OCI-LY3 (cell line): ENCODE data around the gene FAM3A.

Experiments used
- H2AFZ ChIP-seq: fragments of 200-600, 300-600 bp; shearing (Covaris generic); 2 replicates; pipeline ENCODE4 v1.6.0; 2014; ENCODE audit warnings: antibody characterized with exemption, low read depth, low read length
- H3K27ac ChIP-seq: fragments of 200-600, 300-600 bp; sonication (generic); 2 replicates; pipeline ENCODE4 v1.5.1; 2014; ENCODE audit warnings: mild to moderate bottlenecking, low read length, moderate library complexity, mixed read lengths
- H3K27me3 ChIP-seq: fragments of 200-600, 300-600 bp; sonication (generic); 2 replicates; pipeline ENCODE4 v1.6.1; 2014; ENCODE audit warnings: low read depth, low read length, mixed read lengths
- H3K36me3 ChIP-seq: fragments of 200-600, 300-600 bp; sonication (generic); replicated peaks from 2 replicates; pipeline ENCODE3; 2014; ENCODE audit warnings: low read depth, low read length, mixed read lengths
- H3K4me1 ChIP-seq: fragments of 300-600, 200-600 bp; sonication (generic); 2 replicates; pipeline ENCODE4 v1.6.1; 2014; ENCODE audit warnings: low read length, mixed read lengths
- H3K4me2 ChIP-seq: fragments of 200-600, 300-600 bp; sonication (generic); 2 replicates; pipeline ENCODE4 v1.6.1; 2014; ENCODE audit warnings: low read length, mixed read lengths
- H3K4me3 ChIP-seq: fragments of 300-600, 200-600 bp; sonication (generic); 2 replicates; pipeline ENCODE4 v1.5.1; 2014; ENCODE audit warnings: antibody characterized with exemption, mild to moderate bottlenecking, low read length, moderate library complexity
- H3K79me2 ChIP-seq: fragments of 300-600, 200-600 bp; shearing (Covaris generic); 2 replicates; pipeline ENCODE4 v1.6.1; 2014; ENCODE audit warnings: mild to moderate bottlenecking, low read length, mixed read lengths
- H3K9ac ChIP-seq: fragments of 300-600, 200-600 bp; shearing (Covaris generic); 2 replicates; pipeline ENCODE4 v1.6.0; 2014; ENCODE audit warnings: mild to moderate bottlenecking, low read length, moderate library complexity
- H3K9me3 ChIP-seq: fragments of 200-600, 300-600 bp; shearing (Covaris generic); 2 replicates; pipeline ENCODE4 v1.6.1; 2014; ENCODE audit warnings: low read length, mixed read lengths; ENCODE audit not compliant: insufficient read depth
- H4K20me1 ChIP-seq: fragments of 200-600, 300-600 bp; sonication (generic); 2 replicates; pipeline ENCODE4 v1.6.1; 2016; ENCODE audit warnings: low read length, mixed read lengths; ENCODE audit not compliant: insufficient read depth
- EZH2phosphoT487 ChIP-seq: fragments of 200-600 bp; shearing (Covaris generic); IDR thresholded peaks from 2 replicates; pipeline ENCODE4 v1.6.1; 2018; ENCODE audit warnings: antibody characterized with exemption, mixed run types, low read depth
- TF ChIP-seq, protein P1 (sequence below): fragments of 200-600, 300-600 bp; sonication (generic); IDR thresholded peaks from 2 replicates; pipeline ENCODE4 v1.5.1; 2014; ENCODE audit warnings: antibody characterized with exemption, low read length, low read depth

Gene FAM3A

DNA sequence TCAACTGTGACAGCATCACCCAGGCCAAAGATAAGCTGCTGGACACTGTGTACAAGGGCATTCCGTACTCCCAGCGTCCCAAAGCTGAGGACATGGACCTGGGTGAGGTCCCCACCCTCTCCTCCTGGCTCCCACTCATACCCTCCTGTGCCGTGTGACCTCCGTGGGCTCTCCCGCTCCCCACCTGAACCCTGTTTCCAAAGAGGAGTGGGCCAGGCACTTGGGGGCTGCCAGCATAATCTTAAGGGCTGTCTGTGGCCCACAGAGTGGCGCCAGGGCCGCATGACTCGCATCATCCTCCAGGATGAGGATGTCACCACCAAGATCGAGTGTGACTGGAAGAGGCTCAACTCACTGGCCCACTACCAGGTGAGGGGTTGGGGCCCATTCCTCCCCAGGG, 46.9 kb downstream of the FAM3A start:
- no peak overlapping the region for H3K9ac ChIP-seq
- H3K79me2 ChIP-seq: no peaks in the 10 kb centered on the region
- TF ChIP-seq EZH2phosphoT487: no peak
- TF ChIP-seq, protein P1, sequence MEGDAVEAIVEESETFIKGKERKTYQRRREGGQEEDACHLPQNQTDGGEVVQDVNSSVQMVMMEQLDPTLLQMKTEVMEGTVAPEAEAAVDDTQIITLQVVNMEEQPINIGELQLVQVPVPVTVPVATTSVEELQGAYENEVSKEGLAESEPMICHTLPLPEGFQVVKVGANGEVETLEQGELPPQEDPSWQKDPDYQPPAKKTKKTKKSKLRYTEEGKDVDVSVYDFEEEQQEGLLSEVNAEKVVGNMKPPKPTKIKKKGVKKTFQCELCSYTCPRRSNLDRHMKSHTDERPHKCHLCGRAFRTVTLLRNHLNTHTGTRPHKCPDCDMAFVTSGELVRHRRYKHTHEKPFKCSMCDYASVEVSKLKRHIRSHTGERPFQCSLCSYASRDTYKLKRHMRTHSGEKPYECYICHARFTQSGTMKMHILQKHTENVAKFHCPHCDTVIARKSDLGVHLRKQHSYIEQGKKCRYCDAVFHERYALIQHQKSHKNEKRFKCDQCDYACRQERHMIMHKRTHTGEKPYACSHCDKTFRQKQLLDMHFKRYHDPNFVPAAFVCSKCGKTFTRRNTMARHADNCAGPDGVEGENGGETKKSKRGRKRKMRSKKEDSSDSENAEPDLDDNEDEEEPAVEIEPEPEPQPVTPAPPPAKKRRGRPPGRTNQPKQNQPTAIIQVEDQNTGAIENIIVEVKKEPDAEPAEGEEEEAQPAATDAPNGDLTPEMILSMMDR: no peak
- no peak overlapping the region for H3K27ac ChIP-seq
- H2AFZ ChIP-seq: no peak overlapping the region
- no peak overlapping the region for H3K4me2 ChIP-seq
- H4K20me1 ChIP-seq: no peaks in the 10 kb centered on the region
- H3K4me1 ChIP-seq: no peaks in the 10 kb centered on the region
- H3K4me3 ChIP-seq: no peak overlapping the region
- H3K27me3 ChIP-seq: no peaks in the 10 kb centered on the region
- H3K9me3 ChIP-seq: no peaks in the 10 kb centered on the region
- H3K36me3 ChIP-seq: no peaks in the 10 kb centered on the region

DNA sequence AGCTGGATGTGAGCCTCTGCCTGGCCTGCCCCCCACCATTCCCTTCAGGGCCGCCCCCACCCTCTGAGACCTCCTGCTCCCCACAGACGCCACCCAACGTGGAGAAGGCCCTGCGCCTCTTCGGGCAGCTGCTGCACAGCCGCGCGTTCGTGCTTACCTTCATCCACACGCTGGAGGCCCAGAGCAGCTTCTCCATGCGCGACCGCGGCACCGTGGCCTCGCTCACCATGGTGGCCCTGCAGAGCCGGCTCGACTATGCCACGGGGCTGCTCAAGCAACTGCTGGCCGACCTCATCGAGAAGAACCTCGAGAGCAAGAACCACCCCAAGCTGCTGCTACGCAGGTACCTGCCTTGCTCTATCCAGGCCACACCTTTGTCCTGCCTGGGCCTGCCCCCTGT, 47.8 kb downstream of the FAM3A start:
- no peaks in the 10 kb centered on the region for H3K36me3 ChIP-seq

DNA sequence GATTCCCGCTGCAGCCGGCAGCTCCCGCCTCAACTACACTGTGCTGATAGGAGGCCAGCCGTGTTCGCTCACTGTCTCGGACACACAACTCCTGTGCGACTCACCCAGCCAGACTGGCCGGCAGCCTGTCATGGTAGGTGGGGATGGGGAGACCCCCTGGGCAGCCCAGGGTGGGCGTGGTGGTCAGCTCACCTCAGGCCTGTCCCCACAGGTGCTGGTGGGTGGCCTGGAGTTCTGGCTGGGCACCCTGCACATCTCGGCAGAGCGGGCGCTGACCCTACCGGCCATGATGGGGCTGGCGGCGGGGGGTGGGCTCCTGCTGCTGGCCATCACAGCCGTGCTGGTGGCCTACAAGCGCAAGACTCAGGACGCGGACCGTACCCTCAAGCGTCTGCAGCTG, 48.5 kb downstream of the FAM3A start:
- Histone ChIP-seq H3K79me2 (no peaks in the 10 kb centered on the region), H3K27ac (no peak overlapping the region), H3K27me3 (no peaks in the 10 kb centered on the region), H3K4me2 (no peak overlapping the region), H3K9me3 (no peaks in the 10 kb centered on the region), H4K20me1 (no peaks in the 10 kb centered on the region), H3K36me3 (no peaks in the 10 kb centered on the region), H3K4me3 (no peak overlapping the region), H3K4me1 (no peaks in the 10 kb centered on the region), H3K9ac (no peak overlapping the region), H2AFZ (no peak overlapping the region)
- no peak for TF ChIP-seq EZH2phosphoT487
- TF ChIP-seq, protein P1: no peak

More for the DNA sequence above, 47.8 kb downstream of the FAM3A start:
- Histone ChIP-seq H3K27ac (no peak overlapping the region), H3K4me2 (no peak overlapping the region), H3K4me3 (no peak overlapping the region), H3K4me1 (no peaks in the 10 kb centered on the region), H3K9ac (no peak overlapping the region), H3K27me3 (no peaks in the 10 kb centered on the region), H3K9me3 (no peaks in the 10 kb centered on the region), H4K20me1 (no peaks in the 10 kb centered on the region), H2AFZ (no peak overlapping the region), H3K79me2 (no peaks in the 10 kb centered on the region)
- TF ChIP-seq EZH2phosphoT487: no peak
- TF ChIP-seq, protein P1: no peak

DNA sequence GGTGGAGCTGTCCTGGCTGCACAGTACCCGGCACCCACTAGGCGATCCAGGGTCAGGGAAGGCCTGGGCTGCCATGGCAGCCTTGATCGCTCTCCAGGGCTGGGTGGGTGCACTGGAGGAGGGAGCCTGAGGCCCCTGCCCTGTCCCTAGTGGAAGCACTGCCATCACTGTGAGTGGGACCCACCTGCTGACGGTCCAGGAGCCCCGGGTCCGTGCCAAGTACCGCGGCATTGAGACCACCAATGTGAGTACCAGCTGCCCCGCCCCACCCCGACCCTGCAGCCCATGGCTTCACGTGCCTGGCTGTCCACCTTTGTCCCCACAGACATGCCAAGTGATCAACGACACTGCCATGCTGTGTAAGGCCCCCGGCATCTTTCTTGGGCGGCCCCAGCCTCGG, 49.1 kb downstream of the FAM3A start:
- Histone ChIP-seq H3K36me3 (no peaks in the 10 kb centered on the region), H3K27ac (no peak overlapping the region), H4K20me1 (no peaks in the 10 kb centered on the region)

More for the DNA sequence above, 49.1 kb downstream of the FAM3A start:
- TF ChIP-seq, protein P1: no peak
- no peak for TF ChIP-seq EZH2phosphoT487
- Histone ChIP-seq H3K4me3 (no peak overlapping the region), H3K27me3 (no peaks in the 10 kb centered on the region), H2AFZ (no peak overlapping the region), H3K4me1 (no peaks in the 10 kb centered on the region), H3K9me3 (no peaks in the 10 kb centered on the region), H3K79me2 (no peaks in the 10 kb centered on the region), H3K9ac (no peak overlapping the region), H3K4me2 (no peak overlapping the region)
